ENCODE measurements around the gene BMAL1. TPM values are rescaled to one million over a fixed set of nuclear protein-coding genes. Genes with fewer than 3 reads are reported as not detected.

BMAL1 gene
- total RNA-seq, 4 donors from 2014 or later = 19.4 to 87.5 (median 39.7) TPM

- H3K9me3 ChIP-seq = no peaks in the 10 kb centered on the region
- H3K36me3 ChIP-seq = no peaks in the 10 kb centered on the region
- H3K4me1 ChIP-seq = peaks cover 0 to 7% (median 0%) of the 10 kb centered on the region in 4 donors
- no peaks in the 10 kb centered on the region for H3K27me3 ChIP-seq
- no peak overlapping the region for H3K27ac ChIP-seq
- no peak overlapping the region for H3K4me3 ChIP-seq
- no peak for TF ChIP-seq POLR2A (IDR thresholded peaks at IDR 0.05)
- TF ChIP-seq, protein P1, sequence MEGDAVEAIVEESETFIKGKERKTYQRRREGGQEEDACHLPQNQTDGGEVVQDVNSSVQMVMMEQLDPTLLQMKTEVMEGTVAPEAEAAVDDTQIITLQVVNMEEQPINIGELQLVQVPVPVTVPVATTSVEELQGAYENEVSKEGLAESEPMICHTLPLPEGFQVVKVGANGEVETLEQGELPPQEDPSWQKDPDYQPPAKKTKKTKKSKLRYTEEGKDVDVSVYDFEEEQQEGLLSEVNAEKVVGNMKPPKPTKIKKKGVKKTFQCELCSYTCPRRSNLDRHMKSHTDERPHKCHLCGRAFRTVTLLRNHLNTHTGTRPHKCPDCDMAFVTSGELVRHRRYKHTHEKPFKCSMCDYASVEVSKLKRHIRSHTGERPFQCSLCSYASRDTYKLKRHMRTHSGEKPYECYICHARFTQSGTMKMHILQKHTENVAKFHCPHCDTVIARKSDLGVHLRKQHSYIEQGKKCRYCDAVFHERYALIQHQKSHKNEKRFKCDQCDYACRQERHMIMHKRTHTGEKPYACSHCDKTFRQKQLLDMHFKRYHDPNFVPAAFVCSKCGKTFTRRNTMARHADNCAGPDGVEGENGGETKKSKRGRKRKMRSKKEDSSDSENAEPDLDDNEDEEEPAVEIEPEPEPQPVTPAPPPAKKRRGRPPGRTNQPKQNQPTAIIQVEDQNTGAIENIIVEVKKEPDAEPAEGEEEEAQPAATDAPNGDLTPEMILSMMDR (IDR thresholded peaks at IDR 0.05) = no peak
- DNase-seq = peak in 1 of 3 donors; percentile 10
Observed at GRCh38 chr11:13327421-13327820, 49.8 kb downstream of the BMAL1 start.

DNA sequence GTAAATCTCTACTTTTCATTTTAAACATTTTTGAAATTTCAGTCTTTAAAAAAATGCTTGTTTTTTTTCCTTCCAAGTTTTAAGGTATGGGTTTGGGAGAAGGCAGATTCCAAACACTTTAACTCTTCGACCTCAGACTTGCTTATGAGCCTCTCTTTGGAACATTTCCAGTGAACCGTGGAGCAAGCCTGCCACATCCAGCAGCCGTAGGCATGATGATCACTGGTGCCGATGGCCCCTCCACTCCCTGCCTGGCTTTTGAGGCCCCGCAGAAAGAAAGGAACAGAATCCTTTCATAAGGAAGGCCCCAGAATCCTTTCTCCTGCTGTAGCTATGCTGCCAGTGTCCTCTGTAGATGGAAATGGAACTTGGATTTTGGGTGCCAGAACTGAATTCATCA is 50.7 kb downstream of the BMAL1 start:
- TF ChIP-seq POLR2A (IDR thresholded peaks at IDR 0.05) = no peak
- TF ChIP-seq, protein P1 (IDR thresholded peaks at IDR 0.05) = no peak
- Histone ChIP-seq H3K27ac (no peak overlapping the region), H3K27me3 (no peaks in the 10 kb centered on the region), H3K4me1 (peaks cover 0 to 16% (median 0%) of the 10 kb centered on the region in 4 donors), H3K9me3 (no peaks in the 10 kb centered on the region), H3K36me3 (no peaks in the 10 kb centered on the region), H3K4me3 (no peak overlapping the region)
- no peak for DNase-seq

- H3K4me1 ChIP-seq = peaks cover 0 to 27% (median 3%) of the 10 kb centered on the region in 4 donors
Observed at GRCh38 chr11:13329670-13330356, 52.2 kb downstream of the BMAL1 start.

DNA sequence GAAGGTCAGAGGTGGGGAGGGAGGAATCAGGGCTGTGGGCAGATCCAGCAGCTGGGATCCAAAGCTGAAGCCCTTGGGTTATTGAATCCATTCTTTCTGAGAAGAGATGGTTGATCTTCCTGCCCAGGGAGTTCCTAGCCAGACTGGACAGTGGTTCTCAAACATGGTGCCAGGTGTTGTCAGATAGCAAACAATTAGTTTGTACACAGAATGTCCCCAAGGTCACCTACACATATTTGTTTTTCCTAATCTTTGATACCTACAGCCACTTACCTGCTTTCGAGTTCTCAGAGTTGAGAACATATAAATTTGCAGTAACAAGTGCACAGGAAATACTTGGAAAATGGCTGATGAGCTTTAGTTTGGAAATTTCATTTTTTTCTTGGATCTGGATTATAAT is 54.5 kb downstream of the BMAL1 start:
- no peak for DNase-seq
- H3K36me3 ChIP-seq = no peaks in the 10 kb centered on the region
- no peaks in the 10 kb centered on the region for H3K9me3 ChIP-seq
- H3K4me1 ChIP-seq = peaks cover 0 to 28% (median 3%) of the 10 kb centered on the region in 4 donors
- TF ChIP-seq, protein P1 (IDR thresholded peaks at IDR 0.05) = no peak
- no peak for TF ChIP-seq POLR2A (IDR thresholded peaks at IDR 0.05)
- peak overlapping the region in 1 of 4 donors; percentile 85 for H3K27ac ChIP-seq
- H3K27me3 ChIP-seq = no peaks in the 10 kb centered on the region
- no peak overlapping the region for H3K4me3 ChIP-seq

More at GRCh38 chr11:13329670-13330356, 52.2 kb downstream of the BMAL1 start:
- Histone ChIP-seq H3K36me3 (no peaks in the 10 kb centered on the region), H3K27me3 (no peaks in the 10 kb centered on the region), H3K27ac (no peak overlapping the region), H3K4me3 (no peak overlapping the region), H3K9me3 (no peaks in the 10 kb centered on the region)
- TF ChIP-seq, protein P1 (IDR thresholded peaks at IDR 0.05) = no peak
- no peak for TF ChIP-seq POLR2A (IDR thresholded peaks at IDR 0.05)
- peak in 1 of 3 donors; percentile 64 for DNase-seq

GRCh38 chr11:13333456-13333957 is 55.9 kb downstream of the BMAL1 start:
- no peak overlapping the region for H3K4me3 ChIP-seq
- TF ChIP-seq, protein P1 (IDR thresholded peaks at IDR 0.05) = no peak
- no peak for TF ChIP-seq POLR2A (IDR thresholded peaks at IDR 0.05)
- H3K4me1 ChIP-seq = peaks cover 3 to 32% (median 9%) of the 10 kb centered on the region in 4 donors
- H3K27me3 ChIP-seq = no peaks in the 10 kb centered on the region
- no peaks in the 10 kb centered on the region for H3K36me3 ChIP-seq
- H3K27ac ChIP-seq = peak overlapping the region in 2 of 4 donors; percentile 59 to 85
- DNase-seq = peak in 2 of 3 donors; percentile 66 to 68
- no peaks in the 10 kb centered on the region for H3K9me3 ChIP-seq

Data from Peyer's patch (tissue), 4 donors.